Natural killer cell treated with Interleukin-12 subunit alpha and Interleukin-12 subunit beta and Interleukin-15 and Interleukin-18, amount 100 ng/mL, for 72 hours (primary cell): ENCODE measurements around the gene MTMR12. TPM values are rescaled to one million over a fixed set of nuclear protein-coding genes. Genes with fewer than 3 reads are reported as not detected.
"Not testable (repeated sequence)": the region's sequence is repeated elsewhere in the genome, so short reads cannot be mapped to it uniquely, and the experiment has no call there.

Experiments
- ATAC-seq, 2 donors: fragments of 150-1000 bp; cut with Tn5 transposase in 1 of 2; sonication (Bioruptor Pico), chemical (Tn5 transposase) in 1 of 2; 2 replicates each; pipeline ENCODE4 v1.10.0; 2021
- DNase-seq: peaks from one replicate; pipeline ENCODE4 v3.0.0; 2022; ENCODE audit warnings: low spot score
- H3K27ac Mint-ChIP-seq, 2 donors: 1 replicate in 1 of 2; 2 replicates in 1 of 2; pipeline ENCODE4 v1.8.0; 2022; ENCODE audit warnings: mixed read lengths in 2 of 2, mild to moderate bottlenecking in 1 of 2, moderate library complexity in 1 of 2
- H3K27me3 Mint-ChIP-seq, 2 donors: 1 replicate in 1 of 2; 2 replicates in 1 of 2; pipeline ENCODE4 v1.8.0; 2022; ENCODE audit warnings: mixed read lengths in 2 of 2
- H3K36me3 Mint-ChIP-seq: one replicate; pipeline ENCODE4 v1.8.0; 2022; ENCODE audit warnings: mixed read lengths
- H3K4me1 Mint-ChIP-seq, 2 donors: 1 replicate in 1 of 2; 2 replicates in 1 of 2; pipeline ENCODE4 v1.8.0; 2022; ENCODE audit warnings: low read depth in 2 of 2, mixed read lengths in 2 of 2, mild to moderate bottlenecking in 1 of 2
- H3K4me3 Mint-ChIP-seq: one replicate; pipeline ENCODE4 v1.8.0; 2022; ENCODE audit warnings: mixed read lengths
- H3K9me3 Mint-ChIP-seq: 2 replicates; pipeline ENCODE4 v1.8.0; 2022; ENCODE audit warnings: mixed read lengths
- total RNA-seq, 2 donors: library from RNA; stranded (reverse); gene quantifications; one replicate each; pipeline ENCODE4 v1.2.3, GENCODE V29; 2022

MTMR12 gene
- total RNA-seq, 2 donors from 2014 or later = 28.8 to 31.9 TPM

GRCh38 chr5:32319392-32319791 is 6.7 kb upstream of the MTMR12 start:
- no peak overlapping the region for H3K27ac Mint-ChIP-seq
- DNase-seq (no peak), ATAC-seq (no peak)
- peaks cover 4% of the 10 kb centered on the region for H3K9me3 Mint-ChIP-seq
- no peaks in the 10 kb centered on the region for H3K4me1 Mint-ChIP-seq
- H3K36me3 Mint-ChIP-seq = peaks cover 8% of the 10 kb centered on the region
- no peak overlapping the region for H3K4me3 Mint-ChIP-seq
- no peaks in the 10 kb centered on the region for H3K27me3 Mint-ChIP-seq

DNA sequence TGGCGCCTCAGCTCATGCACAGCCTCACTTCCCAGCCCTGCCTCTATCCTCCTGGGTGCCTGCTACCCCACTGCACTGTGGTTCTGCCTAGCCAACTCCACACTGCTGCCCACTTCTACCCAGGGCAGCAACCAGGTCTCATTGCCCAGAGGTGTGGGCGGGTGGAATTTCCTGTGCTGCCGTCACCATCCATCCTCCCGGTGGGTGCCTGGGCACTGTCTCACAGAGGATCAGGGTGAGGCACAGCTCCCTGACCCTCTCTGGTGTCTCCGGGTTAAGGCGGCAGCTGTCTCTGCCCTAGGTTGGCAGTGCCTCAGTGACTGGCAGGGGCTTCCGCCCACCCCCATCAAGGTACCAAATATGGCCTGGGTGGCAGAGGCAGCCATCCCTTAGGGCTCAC is 4.3 kb upstream of the MTMR12 start:
- H3K4me1 Mint-ChIP-seq = peaks cover under 1 to 1% of the 10 kb centered on the region in 2 donors
- peaks cover 8% of the 10 kb centered on the region for H3K36me3 Mint-ChIP-seq
- H3K27ac Mint-ChIP-seq = no peak overlapping the region
- H3K4me3 Mint-ChIP-seq = no peak overlapping the region
- ATAC-seq (no peak), DNase-seq (no peak)
- no peaks in the 10 kb centered on the region for H3K27me3 Mint-ChIP-seq
- peaks cover 4% of the 10 kb centered on the region for H3K9me3 Mint-ChIP-seq

- H3K36me3 Mint-ChIP-seq = no peaks in the 10 kb centered on the region
- H3K9me3 Mint-ChIP-seq = no peaks in the 10 kb centered on the region
- no peak overlapping the region for H3K4me3 Mint-ChIP-seq
- ATAC-seq (no peak), DNase-seq (no peak)
- H3K27ac Mint-ChIP-seq = peak overlapping the region in 1 of 2 donors; percentile 28
- peaks cover 12 to 14% of the 10 kb centered on the region in 2 donors for H3K4me1 Mint-ChIP-seq
- no peaks in the 10 kb centered on the region for H3K27me3 Mint-ChIP-seq
These were observed 2.7 kb upstream of the MTMR12 start for GRCh38 chr5:32315221-32316014.

GRCh38 chr5:32314658-32315057 is 1.9 kb upstream of the MTMR12 start:
- ATAC-seq = no peak
- Mint-ChIP-seq H3K27me3 (no peaks in the 10 kb centered on the region), H3K9me3 (no peaks in the 10 kb centered on the region)

DNA sequence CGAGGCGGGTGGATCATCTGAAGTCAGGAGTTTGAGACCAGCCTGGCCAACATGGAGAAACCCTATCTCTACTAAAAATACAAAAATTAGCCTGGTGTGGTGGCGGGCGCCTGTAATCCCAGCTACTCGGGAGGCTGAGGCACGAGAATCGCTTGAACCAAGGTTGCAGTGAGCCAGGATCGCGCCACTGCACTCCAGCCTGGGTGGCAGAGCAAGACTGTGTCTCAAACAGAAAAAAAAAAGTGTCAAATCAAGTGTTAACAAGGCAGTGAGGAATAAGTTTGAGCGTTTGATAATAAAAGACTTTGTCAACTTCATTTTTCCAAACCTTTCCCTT is 1.4 kb upstream of the MTMR12 start:
- not testable (repeated sequence) for H3K36me3 Mint-ChIP-seq, ATAC-seq, H3K27me3 Mint-ChIP-seq, DNase-seq, H3K9me3 Mint-ChIP-seq
- H3K4me3 Mint-ChIP-seq = peak overlapping the region; percentile 48
- H3K4me1 Mint-ChIP-seq = peaks cover 21 to 27% of the 10 kb centered on the region in 2 donors
- peak overlapping the region in 1 of 2 donors; percentile 78 for H3K27ac Mint-ChIP-seq

More at GRCh38 chr5:32314658-32315057, 1.9 kb upstream of the MTMR12 start:
- Mint-ChIP-seq H3K27ac (no peak overlapping the region), H3K36me3 (no peaks in the 10 kb centered on the region), H3K4me1 (peaks cover 17 to 22% of the 10 kb centered on the region in 2 donors), H3K4me3 (peak overlapping the region; percentile 48)
- DNase-seq = no peak

DNA sequence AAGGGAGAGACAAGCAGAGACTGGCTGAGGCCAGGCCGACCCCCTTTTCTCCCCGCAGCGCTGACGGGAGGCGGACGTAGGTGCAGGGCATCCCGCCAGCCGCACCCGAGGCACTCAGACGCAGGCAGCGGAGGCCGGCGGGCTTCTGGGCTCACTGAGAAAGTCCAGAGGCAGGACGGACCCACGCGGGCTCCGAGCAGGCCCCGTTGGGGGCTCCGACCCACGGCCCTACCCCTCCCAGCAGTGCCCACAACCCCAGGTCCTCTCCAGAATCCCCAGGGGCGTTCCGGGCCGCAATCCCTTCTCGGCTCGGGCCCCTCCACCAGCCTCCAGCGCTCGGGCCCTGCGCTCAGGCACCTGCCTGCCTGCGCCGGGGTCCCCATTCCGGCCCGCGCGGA is 543 bp downstream of the MTMR12 start:
- Mint-ChIP-seq H3K4me3 (peak overlapping the region; percentile 95), H3K36me3 (no peaks in the 10 kb centered on the region), H3K9me3 (no peaks in the 10 kb centered on the region), H3K27ac (peak overlapping the region; percentile 81 to 95), H3K27me3 (no peaks in the 10 kb centered on the region), H3K4me1 (peaks cover 32 to 42% of the 10 kb centered on the region in 2 donors)
- peak; percentile 1 to 39 for ATAC-seq
- DNase-seq = peak; percentile 69

GRCh38 chr5:32311404-32312196 is 1.1 kb downstream of the MTMR12 start:
- H3K36me3 Mint-ChIP-seq = no peaks in the 10 kb centered on the region
- no peaks in the 10 kb centered on the region for H3K27me3 Mint-ChIP-seq
- DNase-seq (no peak), ATAC-seq (no peak)
- H3K4me1 Mint-ChIP-seq = peaks cover 34 to 42% of the 10 kb centered on the region in 2 donors
- peak overlapping the region; percentile 81 to 95 for H3K27ac Mint-ChIP-seq
- H3K9me3 Mint-ChIP-seq = no peaks in the 10 kb centered on the region
- H3K4me3 Mint-ChIP-seq = peak overlapping the region; percentile 95

GRCh38 chr5:32309761-32310160 is 3.0 kb downstream of the MTMR12 start:
- Mint-ChIP-seq H3K27me3 (no peaks in the 10 kb centered on the region), H3K27ac (no peak overlapping the region), H3K36me3 (no peaks in the 10 kb centered on the region), H3K4me3 (peak overlapping the region; percentile 3), H3K4me1 (peaks cover 38 to 46% of the 10 kb centered on the region in 2 donors), H3K9me3 (no peaks in the 10 kb centered on the region)
- DNase-seq (no peak), ATAC-seq (no peak)

DNA sequence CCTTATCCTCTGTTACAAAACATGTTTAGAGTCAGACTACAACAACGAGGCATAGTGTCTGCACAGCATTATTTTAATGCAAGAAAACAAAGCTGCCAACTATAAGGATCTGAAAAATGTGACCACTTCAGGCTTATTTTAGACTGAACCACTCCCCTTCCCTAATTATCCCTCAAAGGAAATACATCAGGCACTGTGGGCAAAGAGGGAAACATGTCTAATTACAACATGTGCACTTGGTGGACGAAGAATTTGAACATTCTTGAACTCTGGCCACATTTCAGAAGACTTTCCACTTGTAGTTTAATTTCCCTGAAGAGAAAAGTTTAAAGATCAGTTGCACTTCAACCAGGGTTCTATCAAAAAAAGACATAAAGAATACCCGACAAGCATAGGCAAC is 3.8 kb downstream of the MTMR12 start:
- Mint-ChIP-seq H3K9me3 (no peaks in the 10 kb centered on the region), H3K27ac (peak overlapping the region in 1 of 2 donors; percentile 38), H3K4me1 (peaks cover 44 to 51% of the 10 kb centered on the region in 2 donors), H3K36me3 (no peaks in the 10 kb centered on the region), H3K27me3 (no peaks in the 10 kb centered on the region), H3K4me3 (no peak overlapping the region)
- ATAC-seq (no peak), DNase-seq (no peak)

GRCh38 chr5:32307769-32308194 is 5.0 kb downstream of the MTMR12 start:
- ATAC-seq = no peak
- Mint-ChIP-seq H3K4me1 (peaks cover 54 to 58% of the 10 kb centered on the region in 2 donors), H3K36me3 (no peaks in the 10 kb centered on the region), H3K27ac (no peak overlapping the region), H3K9me3 (no peaks in the 10 kb centered on the region), H3K27me3 (no peaks in the 10 kb centered on the region), H3K4me3 (no peak overlapping the region)
- DNase-seq = no peak

DNA sequence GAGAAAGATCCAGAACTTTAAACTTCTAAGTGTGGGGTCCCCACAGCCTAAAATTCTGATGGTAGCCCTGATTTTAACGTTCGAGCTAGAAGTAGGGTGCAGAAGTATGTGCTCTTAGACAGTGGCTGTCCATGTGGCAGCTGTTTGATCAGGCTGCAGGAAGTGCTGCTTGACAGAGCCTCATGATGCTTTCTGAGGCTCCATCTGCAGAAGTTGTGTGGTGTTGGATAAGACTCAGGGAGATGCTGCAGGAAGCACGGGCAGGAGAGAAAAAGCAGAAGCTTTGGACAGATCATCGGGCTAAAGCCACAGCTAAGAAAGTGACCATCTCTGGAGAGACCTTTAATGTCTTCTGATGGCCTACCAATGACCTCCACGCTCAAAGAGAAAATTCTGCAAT is 8.1 kb downstream of the MTMR12 start:
- H3K27ac Mint-ChIP-seq = peak overlapping the region in 1 of 2 donors; percentile 12

DNA sequence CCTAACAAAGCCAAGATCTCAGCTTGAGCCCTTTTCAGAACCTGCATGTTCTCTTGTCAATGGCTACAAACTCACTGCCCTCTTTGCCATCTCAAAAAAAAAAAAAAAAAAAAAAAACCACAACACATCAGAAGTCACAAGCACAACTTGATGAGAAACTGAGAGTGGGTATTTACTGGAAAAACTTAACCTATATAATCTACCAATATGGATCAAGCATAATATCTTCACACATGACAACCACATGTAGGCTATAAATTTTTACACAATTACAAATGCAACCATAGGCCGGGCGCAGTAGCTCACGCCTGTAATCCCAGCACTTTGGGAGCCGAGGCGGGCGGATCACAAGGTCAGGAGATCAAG is 9.0 kb downstream of the MTMR12 start:
- ATAC-seq (no peak), DNase-seq (no peak)
- Mint-ChIP-seq H3K36me3 (no peaks in the 10 kb centered on the region), H3K4me3 (no peak overlapping the region), H3K27ac (peak overlapping the region in 1 of 2 donors; percentile 18), H3K27me3 (no peaks in the 10 kb centered on the region), H3K4me1 (peaks cover 50 to 58% of the 10 kb centered on the region in 2 donors), H3K9me3 (no peaks in the 10 kb centered on the region)

More for the DNA sequence above, 8.1 kb downstream of the MTMR12 start:
- H3K4me1 Mint-ChIP-seq = peaks cover 51 to 57% of the 10 kb centered on the region in 2 donors
- no peaks in the 10 kb centered on the region for H3K36me3 Mint-ChIP-seq
- no peak for DNase-seq
- no peaks in the 10 kb centered on the region for H3K9me3 Mint-ChIP-seq
- no peaks in the 10 kb centered on the region for H3K27me3 Mint-ChIP-seq
- ATAC-seq = no peak
- no peak overlapping the region for H3K4me3 Mint-ChIP-seq

GRCh38 chr5:32302835-32303754 is 9.6 kb downstream of the MTMR12 start:
- peak overlapping the region in 1 of 2 donors; percentile 18 for H3K27ac Mint-ChIP-seq
- H3K9me3 Mint-ChIP-seq = no peaks in the 10 kb centered on the region
- no peak for ATAC-seq
- H3K36me3 Mint-ChIP-seq = no peaks in the 10 kb centered on the region
- H3K4me1 Mint-ChIP-seq = peaks cover 50 to 60% of the 10 kb centered on the region in 2 donors
- DNase-seq = no peak
- H3K4me3 Mint-ChIP-seq = no peak overlapping the region
- no peaks in the 10 kb centered on the region for H3K27me3 Mint-ChIP-seq
